HCT116 (cell line): Measurements from ENCODE around the gene TMEM54. TPM values are rescaled to one million over a fixed set of nuclear protein-coding genes. Genes with fewer than 3 reads are reported as not detected.

Source experiments
- ATAC-seq: fragments of 200-7000 bp; cut with Tn5 transposase; 2 replicates; pipeline ENCODE4 v1.9.1; 2020; ENCODE audit warnings: mild to moderate bottlenecking, moderate library complexity
- BruUV-seq: library from RNA; stranded (reverse); fragments of 400-500 nt; replicated peaks from 2 replicates; lab custom pipeline; 2021; lab: Mats Ljungman, UMichigan
- CTCF ChIA-PET: fragments of 300-600 bp; sonication (Branson Sonifier 250); formaldehyde crosslinking; loops from one replicate; lab custom pipeline; 2021; ENCODE audit warnings: antibody characterized with exemption; lab: Charles Lee
- POLR2A ChIA-PET: fragments of 300-600, 350-600 bp; sonication (Branson Sonifier 250); formaldehyde crosslinking; loops from one replicate; lab custom pipeline; 2021; ENCODE audit warnings: antibody characterized with exemption; lab: Charles Lee
- RAD21 ChIA-PET, 2 experiments: fragments of 300-600 bp; sonication (Branson Sonifier 250); formaldehyde crosslinking; loops; one replicate each; lab custom pipeline; 2023; ENCODE audit warnings: low total read pairs in 2 of 2; ENCODE audit not compliant: uncharacterized antibody in 2 of 2, unreplicated experiment in 2 of 2, low non-redundant PET in 1 of 2; lab: Charles Lee
- DNase-seq: peaks from one replicate; pipeline ENCODE4 v3.0.0-alpha.2; 2010; ENCODE audit warnings: low read depth, low spot score
- H2AFZ ChIP-seq: fragments of 200-600 bp; shearing (Covaris generic), sonication (generic); 2 replicates; pipeline ENCODE4 v1.6.1; 2017; ENCODE audit warnings: low read depth, mixed run types, mixed read lengths, antibody characterized with exemption, low read length; ENCODE audit not compliant: poor library complexity, severe bottlenecking
- H3K27ac ChIP-seq: 2 replicates; pipeline ENCODE4 v1.5.1; 2012; ENCODE audit warnings: low read depth, low read length
- H3K27me3 ChIP-seq: fragments of 200-600 bp; sonication (generic); 2 replicates; pipeline ENCODE4 v1.6.1; 2016; ENCODE audit warnings: mixed run types, low read length, mixed read lengths; ENCODE audit not compliant: insufficient read depth
- H3K36me3 ChIP-seq, 2 experiments: fragments of 200-500 bp in 1 of 2; fragments of 200-600 bp in 1 of 2; sonication (Bioruptor generic) in 1 of 2; sonication (generic) in 1 of 2; 2 replicates each; pipeline versions ENCODE4 v1.5.1 to v1.6.1; 2014 to 2016; ENCODE audit warnings: low read length in 2 of 2, inconsistent platforms in 1 of 2, mixed read lengths in 1 of 2, mixed run types in 1 of 2; ENCODE audit not compliant: insufficient read depth in 2 of 2, control insufficient read depth in 1 of 2
- H3K4me1 ChIP-seq, 2 experiments: fragments of 200-600 bp in 1 of 2; sonication (generic) in 1 of 2; 2 replicates each; pipeline versions ENCODE4 v1.5.1 to v1.6.1; 2012 to 2017; ENCODE audit warnings: low read length in 2 of 2, inconsistent platforms in 1 of 2, mild to moderate bottlenecking in 1 of 2, mixed read lengths in 1 of 2, mixed run types in 1 of 2, moderate library complexity in 1 of 2; ENCODE audit not compliant: insufficient read depth in 2 of 2, control insufficient read depth in 1 of 2
- H3K4me2 ChIP-seq: fragments of 200-600 bp; sonication (generic); 2 replicates; pipeline ENCODE4 v1.6.1; 2017; ENCODE audit warnings: mixed run types, low read length, mixed read lengths
- H3K4me3 ChIP-seq, 2 experiments: fragments of 200-600 bp in 1 of 2; sonication (generic) in 1 of 2; replicated peaks in 1 of 2; 2 replicates each; pipeline ENCODE4 v1.5.1; 2011 to 2016; ENCODE audit warnings: low read length in 2 of 2, control low read depth in 1 of 2, low read depth in 1 of 2, mild to moderate bottlenecking in 1 of 2, mixed read lengths in 1 of 2, mixed run types in 1 of 2
- H3K79me2 ChIP-seq: fragments of 200-600 bp; sonication (generic); 2 replicates; pipeline ENCODE4 v1.6.1; 2017; ENCODE audit warnings: mild to moderate bottlenecking, mixed run types, low read length, moderate library complexity, mixed read lengths; ENCODE audit not compliant: insufficient read depth
- H3K9ac ChIP-seq: fragments of 200-600 bp; sonication (generic); 2 replicates; pipeline ENCODE4 v1.6.1; 2016; ENCODE audit warnings: low read length, mixed read lengths
- H3K9me2 ChIP-seq: fragments of 200-600 bp; sonication (generic), shearing (Covaris generic); 2 replicates; pipeline ENCODE4 v1.6.1; 2017; ENCODE audit warnings: mixed run types, mild to moderate bottlenecking, moderate library complexity; ENCODE audit not compliant: insufficient read depth
- H3K9me3 ChIP-seq, 2 experiments: fragments of 200-500 bp in 1 of 2; fragments of 200-600 bp in 1 of 2; sonication (Bioruptor generic) in 1 of 2; sonication (generic) in 1 of 2; 2 replicates each; pipeline ENCODE4 v1.6.1; 2014 to 2017; ENCODE audit warnings: low read length in 2 of 2, mixed read lengths in 2 of 2, inconsistent platforms in 1 of 2, low read depth in 1 of 2, mild to moderate bottlenecking in 1 of 2, mixed run types in 1 of 2, moderate library complexity in 1 of 2; ENCODE audit not compliant: control insufficient read depth in 1 of 2, insufficient read depth in 1 of 2
- H4K20me1 ChIP-seq: fragments of 200-600 bp; sonication (generic), shearing (Covaris generic); 2 replicates; pipeline ENCODE4 v1.6.1; 2017; ENCODE audit warnings: mixed run types, mild to moderate bottlenecking, moderate library complexity; ENCODE audit not compliant: insufficient read depth
- CBX3 ChIP-seq: IDR thresholded peaks from 2 replicates; pipeline ENCODE4 v1.6.1; 2012; ENCODE audit warnings: low read depth
- CTCF ChIP-seq, 3 experiments: fragments of 200-600 bp in 1 of 3; sonication (generic) in 1 of 3; IDR thresholded peaks in 2 of 3; conservative IDR thresholded peaks in 1 of 3; 2 replicates each; pipeline ENCODE4 v1.5.1; 2012 to 2017; ENCODE audit warnings: low read depth in 2 of 3, low read length in 2 of 3, antibody characterized with exemption in 1 of 3, borderline replicate concordance in 1 of 3, control low read depth in 1 of 3, mild to moderate bottlenecking in 1 of 3, mixed read lengths in 1 of 3, mixed run types in 1 of 3, moderate library complexity in 1 of 3; ENCODE audit not compliant: insufficient read depth in 1 of 3
- ELF1 ChIP-seq: IDR thresholded peaks from 2 replicates; pipeline ENCODE4 v1.6.1; 2012; ENCODE audit warnings: low read depth, borderline replicate concordance
- POLR2A ChIP-seq: IDR thresholded peaks from 2 replicates; pipeline ENCODE4 v1.7.0; 2011; ENCODE audit warnings: borderline replicate concordance; ENCODE audit not compliant: insufficient read depth, insufficient read length; ENCODE audit errors: extremely low read depth
- SP1 ChIP-seq: IDR thresholded peaks from 2 replicates; pipeline ENCODE4 v1.6.1; 2012; ENCODE audit warnings: low read depth
- SRF ChIP-seq: IDR thresholded peaks from 2 replicates; pipeline ENCODE4 v1.6.1; 2012; ENCODE audit warnings: low read depth
- YY1 ChIP-seq: IDR thresholded peaks from 2 replicates; pipeline ENCODE4 v1.6.1; 2011; ENCODE audit warnings: low read length, low read depth, moderate library complexity, mild to moderate bottlenecking; ENCODE audit not compliant: insufficient replicate concordance; ENCODE audit errors: extremely low read depth
- ZBTB33 ChIP-seq: IDR thresholded peaks from 2 replicates; pipeline ENCODE4 v1.6.1; 2011; ENCODE audit warnings: mild to moderate bottlenecking, low read length, moderate library complexity; ENCODE audit not compliant: insufficient replicate concordance; ENCODE audit errors: extremely low read depth
- ZNF274 ChIP-seq: fragments of 200-500 bp; sonication (Bioruptor generic); IDR thresholded peaks from 2 replicates; pipeline ENCODE4 v1.6.1; 2014; ENCODE audit warnings: mild to moderate bottlenecking, low read depth, low read length, inconsistent platforms
- intact Hi-C: fragments of 100-400 bp; cut with micrococcal nuclease; formaldehyde crosslinking; loops from 2 replicates; pipeline ENCODE4 v1.10.0; 2022
- total RNA-seq: library from RNA; stranded (reverse); gene quantifications from one replicate; pipeline ENCODE4 v1.2.1, GENCODE V29; 2021; ENCODE audit not compliant: unreplicated experiment

The TMEM54 gene
- total RNA-seq, 1 experiment from 2014 or later: 121 TPM

GRCh38 chr1:32884726-32885125, 16.5 kb downstream of the TMEM54 start:
- intact Hi-C loops: no loop called here
- H3K9me3 ChIP-seq: no peaks in the 10 kb centered on the region
- H3K9ac ChIP-seq: no peak overlapping the region
- ChIA-PET POLR2A (no interaction called here), CTCF (no interaction called here), RAD21 (no interaction called here)
- H3K4me1 ChIP-seq: peaks cover 0 to 5% of the 10 kb centered on the region in 2 experiments; a peak in 1 of 4 replicates
- no peaks in the 10 kb centered on the region for H3K9me2 ChIP-seq
- TF ChIP-seq CBX3 (no peak), YY1 (no peak), SP1 (no peak), ELF1 (no peak), POLR2A (no peak), CTCF (IDR thresholded peaks at IDR 0.05 in 2 of 3, conservative IDR thresholded peaks at IDR 0.05 in 1 of 3; ENCODE audit: borderline replicate concordance in 1 of 3, insufficient read depth in 1 of 3, low read depth in 2 of 3, low read length in 2 of 3) (no peak)
- H4K20me1 ChIP-seq: no peaks in the 10 kb centered on the region
- no peaks in the 10 kb centered on the region for H3K79me2 ChIP-seq
- H2AFZ ChIP-seq: no peak overlapping the region
- H3K27me3 ChIP-seq: no peaks in the 10 kb centered on the region
- no TSS peak for BruUV-seq
- ATAC-seq: no peak
- no peaks in the 10 kb centered on the region for H3K36me3 ChIP-seq
- no peak for DNase-seq
- no peak overlapping the region for H3K27ac ChIP-seq
- H3K4me3 ChIP-seq: no peak overlapping the region
- no peak overlapping the region for H3K4me2 ChIP-seq

- H3K9me2 ChIP-seq: no peaks in the 10 kb centered on the region
- ATAC-seq (no peak), DNase-seq (no peak)
- no TSS peak for BruUV-seq
- no peaks in the 10 kb centered on the region for H3K27me3 ChIP-seq
- ChIA-PET POLR2A (no interaction called here), CTCF (no interaction called here), RAD21 (no interaction called here)
- no peaks in the 10 kb centered on the region for H3K36me3 ChIP-seq
- H3K9ac ChIP-seq: no peak overlapping the region
- H2AFZ ChIP-seq: no peak overlapping the region
- TF ChIP-seq ELF1 (no peak), CBX3 (no peak), POLR2A (no peak), SRF (no peak), ZNF274 (no peak), ZBTB33 (no peak), CTCF (IDR thresholded peaks at IDR 0.05 in 2 of 3, conservative IDR thresholded peaks at IDR 0.05 in 1 of 3; ENCODE audit: borderline replicate concordance in 1 of 3, insufficient read depth in 1 of 3, low read depth in 2 of 3, low read length in 2 of 3) (no peak)
- peaks cover 0 to 5% of the 10 kb centered on the region in 2 experiments; a peak in 1 of 4 replicates for H3K4me1 ChIP-seq
- no peaks in the 10 kb centered on the region for H3K9me3 ChIP-seq
- no peaks in the 10 kb centered on the region for H4K20me1 ChIP-seq
- H3K79me2 ChIP-seq: no peaks in the 10 kb centered on the region
- no peak overlapping the region for H3K27ac ChIP-seq
- no peak overlapping the region for H3K4me3 ChIP-seq
- intact Hi-C loops: no loop called here
- H3K4me2 ChIP-seq: no peak overlapping the region
Measured at GRCh38 chr1:32884032-32884372, 17.2 kb downstream of the TMEM54 start.
